Liver (tissue), 3 donors: ENCODE measurements around the gene ATF7.

Experiments used
- HNF4A ChIP-seq, 2 donors: conservative IDR thresholded peaks; 2 replicates each; pipeline ENCODE4 v1.6.1; 2016; ENCODE audit warnings: antibody characterized with exemption in 2 of 2, mild to moderate bottlenecking in 2 of 2
- JUND ChIP-seq, 2 donors: IDR thresholded peaks; 2 replicates each; pipeline ENCODE4 v1.6.1; 2016; ENCODE audit warnings: antibody characterized with exemption in 2 of 2
- RAD21 ChIP-seq, 2 donors: IDR thresholded peaks; 2 replicates each; pipeline ENCODE4 v1.6.1; 2016; ENCODE audit warnings: antibody characterized with exemption in 2 of 2, mild to moderate bottlenecking in 2 of 2
- YY1 ChIP-seq: IDR thresholded peaks from 2 replicates; pipeline ENCODE4 v1.6.1; 2016; ENCODE audit warnings: antibody characterized with exemption, mild to moderate bottlenecking
- TF ChIP-seq, protein P1 (sequence below): fragments of 150-350 bp; IDR thresholded peaks from 2 replicates; pipeline ENCODE4 v1.5.1; 2017; ENCODE audit warnings: improper control_type of control experiment, low read depth, low read length; ENCODE audit not compliant: missing input control
- TF ChIP-seq, protein P2 (sequence below): IDR thresholded peaks from 2 replicates; pipeline ENCODE4 v1.6.1; 2016; ENCODE audit warnings: antibody characterized with exemption
- TF ChIP-seq, protein P3 (sequence below): IDR thresholded peaks from 2 replicates; pipeline ENCODE4 v1.6.1; 2016; ENCODE audit warnings: antibody characterized with exemption, mild to moderate bottlenecking
- donor health status: healthy.
- donor health status: healthy.

GRCh38 chr12:53476769-53477209 is 149.4 kb downstream of the ATF7 start:
- TF ChIP-seq HNF4A (conservative IDR thresholded peaks at IDR 0.05), result no peak
- TF ChIP-seq, protein P1, sequence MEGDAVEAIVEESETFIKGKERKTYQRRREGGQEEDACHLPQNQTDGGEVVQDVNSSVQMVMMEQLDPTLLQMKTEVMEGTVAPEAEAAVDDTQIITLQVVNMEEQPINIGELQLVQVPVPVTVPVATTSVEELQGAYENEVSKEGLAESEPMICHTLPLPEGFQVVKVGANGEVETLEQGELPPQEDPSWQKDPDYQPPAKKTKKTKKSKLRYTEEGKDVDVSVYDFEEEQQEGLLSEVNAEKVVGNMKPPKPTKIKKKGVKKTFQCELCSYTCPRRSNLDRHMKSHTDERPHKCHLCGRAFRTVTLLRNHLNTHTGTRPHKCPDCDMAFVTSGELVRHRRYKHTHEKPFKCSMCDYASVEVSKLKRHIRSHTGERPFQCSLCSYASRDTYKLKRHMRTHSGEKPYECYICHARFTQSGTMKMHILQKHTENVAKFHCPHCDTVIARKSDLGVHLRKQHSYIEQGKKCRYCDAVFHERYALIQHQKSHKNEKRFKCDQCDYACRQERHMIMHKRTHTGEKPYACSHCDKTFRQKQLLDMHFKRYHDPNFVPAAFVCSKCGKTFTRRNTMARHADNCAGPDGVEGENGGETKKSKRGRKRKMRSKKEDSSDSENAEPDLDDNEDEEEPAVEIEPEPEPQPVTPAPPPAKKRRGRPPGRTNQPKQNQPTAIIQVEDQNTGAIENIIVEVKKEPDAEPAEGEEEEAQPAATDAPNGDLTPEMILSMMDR, result peak; percentile 4
- no peak for TF ChIP-seq YY1
- no peak for TF ChIP-seq RAD21 (IDR thresholded peaks at IDR 0.05)
- no peak for TF ChIP-seq JUND (IDR thresholded peaks at IDR 0.05)
- TF ChIP-seq, protein P2, sequence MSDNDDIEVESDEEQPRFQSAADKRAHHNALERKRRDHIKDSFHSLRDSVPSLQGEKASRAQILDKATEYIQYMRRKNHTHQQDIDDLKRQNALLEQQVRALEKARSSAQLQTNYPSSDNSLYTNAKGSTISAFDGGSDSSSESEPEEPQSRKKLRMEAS, result no peak
- TF ChIP-seq, protein P3, sequence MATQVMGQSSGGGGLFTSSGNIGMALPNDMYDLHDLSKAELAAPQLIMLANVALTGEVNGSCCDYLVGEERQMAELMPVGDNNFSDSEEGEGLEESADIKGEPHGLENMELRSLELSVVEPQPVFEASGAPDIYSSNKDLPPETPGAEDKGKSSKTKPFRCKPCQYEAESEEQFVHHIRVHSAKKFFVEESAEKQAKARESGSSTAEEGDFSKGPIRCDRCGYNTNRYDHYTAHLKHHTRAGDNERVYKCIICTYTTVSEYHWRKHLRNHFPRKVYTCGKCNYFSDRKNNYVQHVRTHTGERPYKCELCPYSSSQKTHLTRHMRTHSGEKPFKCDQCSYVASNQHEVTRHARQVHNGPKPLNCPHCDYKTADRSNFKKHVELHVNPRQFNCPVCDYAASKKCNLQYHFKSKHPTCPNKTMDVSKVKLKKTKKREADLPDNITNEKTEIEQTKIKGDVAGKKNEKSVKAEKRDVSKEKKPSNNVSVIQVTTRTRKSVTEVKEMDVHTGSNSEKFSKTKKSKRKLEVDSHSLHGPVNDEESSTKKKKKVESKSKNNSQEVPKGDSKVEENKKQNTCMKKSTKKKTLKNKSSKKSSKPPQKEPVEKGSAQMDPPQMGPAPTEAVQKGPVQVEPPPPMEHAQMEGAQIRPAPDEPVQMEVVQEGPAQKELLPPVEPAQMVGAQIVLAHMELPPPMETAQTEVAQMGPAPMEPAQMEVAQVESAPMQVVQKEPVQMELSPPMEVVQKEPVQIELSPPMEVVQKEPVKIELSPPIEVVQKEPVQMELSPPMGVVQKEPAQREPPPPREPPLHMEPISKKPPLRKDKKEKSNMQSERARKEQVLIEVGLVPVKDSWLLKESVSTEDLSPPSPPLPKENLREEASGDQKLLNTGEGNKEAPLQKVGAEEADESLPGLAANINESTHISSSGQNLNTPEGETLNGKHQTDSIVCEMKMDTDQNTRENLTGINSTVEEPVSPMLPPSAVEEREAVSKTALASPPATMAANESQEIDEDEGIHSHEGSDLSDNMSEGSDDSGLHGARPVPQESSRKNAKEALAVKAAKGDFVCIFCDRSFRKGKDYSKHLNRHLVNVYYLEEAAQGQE, result no peak
